WTC11 (cell line): ENCODE results near the gene ABHD16A. TPM values are rescaled to one million over a fixed set of nuclear protein-coding genes. Genes with fewer than 3 reads are reported as not detected.

Experiments used
- ATAC-seq: fragments of 200-7000 bp; cut with Tn5 transposase; 2 replicates; pipeline ENCODE4 v1.10.0; 2021; ENCODE audit warnings: mild to moderate bottlenecking, moderate library complexity
- CTCF ChIA-PET: fragments of 300-600 bp; sonication (Branson Sonifier 250); formaldehyde crosslinking; loops from one replicate; lab custom pipeline; 2021; ENCODE audit warnings: antibody characterized with exemption; lab: Charles Lee
- POLR2A ChIA-PET: fragments of 350-600 bp; sonication (Branson Sonifier 250); formaldehyde crosslinking; loops from one replicate; lab custom pipeline; 2021; ENCODE audit warnings: antibody characterized with exemption; lab: Charles Lee
- DNase-seq: peaks from one replicate; pipeline ENCODE4 v3.0.0; 2021; ENCODE audit warnings: low spot score
- H3K27ac Mint-ChIP-seq: 2 replicates; pipeline ENCODE4 v1.8.0; 2021; ENCODE audit warnings: mixed read lengths
- H3K27me3 Mint-ChIP-seq: 2 replicates; pipeline ENCODE4 v1.8.0; 2021; ENCODE audit warnings: low read depth, mild to moderate bottlenecking, moderate library complexity, mixed read lengths
- H3K36me3 Mint-ChIP-seq: 2 replicates; pipeline ENCODE4 v1.8.0; 2021; ENCODE audit warnings: mixed read lengths
- H3K4me1 Mint-ChIP-seq: 2 replicates; pipeline ENCODE4 v1.8.0; 2022; ENCODE audit warnings: mixed read lengths
- H3K4me3 Mint-ChIP-seq: 2 replicates; pipeline ENCODE4 v1.8.0; 2021; ENCODE audit warnings: mild to moderate bottlenecking, moderate library complexity, mixed read lengths
- H3K9me3 Mint-ChIP-seq: 2 replicates; pipeline ENCODE4 v1.8.0; 2021; ENCODE audit warnings: mixed read lengths
- ATF6 ChIP-seq: sonication (generic); formaldehyde crosslinking; IDR thresholded peaks from 2 replicates; pipeline ENCODE4 v1.8.1; 2023; ENCODE audit warnings: mild to moderate bottlenecking, missing genetic modification reagents
- CBFB ChIP-seq: sonication (generic); formaldehyde crosslinking; IDR thresholded peaks from 2 replicates; pipeline ENCODE4 v1.8.1; 2022; ENCODE audit warnings: mild to moderate bottlenecking, low read depth, missing genetic modification reagents
- CREM ChIP-seq: sonication (generic); formaldehyde crosslinking; IDR thresholded peaks from 2 replicates; pipeline ENCODE4 v1.8.1; 2022; ENCODE audit warnings: mild to moderate bottlenecking, missing genetic modification reagents, moderate library complexity
- ELF4 ChIP-seq: sonication (generic); formaldehyde crosslinking; IDR thresholded peaks from 2 replicates; pipeline ENCODE4 v1.8.1; 2022; ENCODE audit warnings: low read depth, mild to moderate bottlenecking, moderate library complexity, missing genetic modification reagents
- ESRRA ChIP-seq: sonication (generic); formaldehyde crosslinking; IDR thresholded peaks from 2 replicates; pipeline ENCODE4 v1.8.1; 2022; ENCODE audit warnings: mild to moderate bottlenecking, missing genetic modification reagents, borderline replicate concordance
- FOXJ3 ChIP-seq: sonication (generic); formaldehyde crosslinking; IDR thresholded peaks from 2 replicates; pipeline ENCODE4 v1.9.0; 2021; ENCODE audit warnings: missing genetic modification reagents, mild to moderate bottlenecking, borderline replicate concordance
- JUN ChIP-seq: sonication (generic); formaldehyde crosslinking; IDR thresholded peaks from 2 replicates; pipeline ENCODE4 v1.8.0; 2023; ENCODE audit warnings: mild to moderate bottlenecking, missing genetic modification reagents
- NR3C1 ChIP-seq: sonication (generic); formaldehyde crosslinking; conservative IDR thresholded peaks from 2 replicates; pipeline ENCODE4 v1.8.1; 2023; ENCODE audit warnings: low read depth, mild to moderate bottlenecking, missing genetic modification reagents
- PRRX2 ChIP-seq: fragments of 250-450 bp; sonication (Bioruptor Pico); IDR thresholded peaks from 2 replicates; pipeline ENCODE4 v1.8.0; 2021; ENCODE audit warnings: mild to moderate bottlenecking
- RELA ChIP-seq: sonication (generic); formaldehyde crosslinking; IDR thresholded peaks from 2 replicates; pipeline ENCODE4 v1.8.1; 2022; ENCODE audit warnings: missing genetic modification reagents, mild to moderate bottlenecking, borderline replicate concordance
- SMAD3 ChIP-seq: sonication (generic); formaldehyde crosslinking; IDR thresholded peaks from 2 replicates; pipeline ENCODE4 v1.8.0; 2022; ENCODE audit warnings: missing genetic modification reagents, mild to moderate bottlenecking, borderline replicate concordance
- SOX15 ChIP-seq: fragments of 250-450 bp; sonication (Bioruptor Pico); IDR thresholded peaks from 2 replicates; pipeline ENCODE4 v1.9.0; 2021; ENCODE audit warnings: mild to moderate bottlenecking
- TCF7 ChIP-seq: sonication (generic); formaldehyde crosslinking; IDR thresholded peaks from 2 replicates; pipeline ENCODE4 v1.8.0; 2022; ENCODE audit warnings: mild to moderate bottlenecking, low read depth, missing genetic modification reagents, moderate library complexity
- TP53 ChIP-seq: sonication (generic); formaldehyde crosslinking; IDR thresholded peaks from 2 replicates; pipeline ENCODE4 v1.8.1; 2023; ENCODE audit warnings: mild to moderate bottlenecking, missing genetic modification reagents
- ZNF121 ChIP-seq: sonication (generic); formaldehyde crosslinking; IDR thresholded peaks from 2 replicates; pipeline ENCODE4 v1.8.0; 2023; ENCODE audit warnings: missing genetic modification reagents
- ZNF138 ChIP-seq: sonication (generic); formaldehyde crosslinking; conservative IDR thresholded peaks from 2 replicates; pipeline ENCODE4 v1.8.1; 2022; ENCODE audit warnings: mild to moderate bottlenecking, moderate library complexity, missing genetic modification reagents
- ZNF219 ChIP-seq: sonication (generic); formaldehyde crosslinking; IDR thresholded peaks from 2 replicates; pipeline ENCODE4 v1.8.0; 2023; ENCODE audit warnings: missing genetic modification reagents, mild to moderate bottlenecking, borderline replicate concordance
- ZNF263 ChIP-seq: sonication (generic); formaldehyde crosslinking; IDR thresholded peaks from 2 replicates; pipeline ENCODE4 v1.8.1; 2022; ENCODE audit warnings: low read depth, mild to moderate bottlenecking, moderate library complexity, missing genetic modification reagents
- ZNF317 ChIP-seq: sonication (generic); formaldehyde crosslinking; IDR thresholded peaks from 2 replicates; pipeline ENCODE4 v1.8.1; 2023; ENCODE audit warnings: low read depth, mild to moderate bottlenecking, moderate library complexity, missing genetic modification reagents, borderline replicate concordance
- ZNF423 ChIP-seq: fragments of 250-450 bp; sonication (Bioruptor Pico); IDR thresholded peaks from 2 replicates; pipeline ENCODE4 v2.1.2; 2022; ENCODE audit warnings: mild to moderate bottlenecking, moderate library complexity
- ZSCAN18 ChIP-seq: fragments of 250-450 bp; sonication (Bioruptor Pico); IDR thresholded peaks from 2 replicates; pipeline ENCODE4 v2.1.2; 2022; ENCODE audit warnings: mild to moderate bottlenecking, moderate library complexity
- total RNA-seq: library from RNA; stranded (reverse); gene quantifications from 3 replicates; pipeline ENCODE4 v1.2.3, GENCODE V29; 2021
- TF ChIP-seq, protein P1 (sequence below): sonication (generic); formaldehyde crosslinking; IDR thresholded peaks from 2 replicates; pipeline ENCODE4 v1.8.0; 2022; ENCODE audit warnings: mild to moderate bottlenecking, missing genetic modification reagents
- TF ChIP-seq, protein P2 (sequence below): fragments of 200-600 bp; IDR thresholded peaks from 2 replicates; pipeline ENCODE4 v1.8.0; 2022; ENCODE audit warnings: antibody characterized with exemption
- TF ChIP-seq, protein P3 (sequence below): fragments of 250-450 bp; sonication (Bioruptor Pico); IDR thresholded peaks from 2 replicates; pipeline ENCODE4 v1.9.0; 2021; ENCODE audit warnings: mild to moderate bottlenecking

ABHD16A gene
- total RNA-seq, 1 experiment from 2014 or later = 28.6 TPM

GRCh38 chr6:31740397-31741223 is 37.5 kb upstream of the ABHD16A start:
- CTCF ChIA-PET = interaction anchor here (0.8 to 7.1 kb wide), 12 partner anchors 11 to 194 kb away, joined by 3 to 62 read pairs (median 8); partner anchors contain the start of genes ATP6V1G2, DDAH2, HSPA1B and LY6G5C
- TF ChIP-seq ZNF263 (CRISPR knock-in tag) (0 out of 2 replicates have a peak, but pooled peaks have one; percentile 13), ZNF121 (CRISPR knock-in tag) (peak; percentile 64; the same call in 1 of the 2 replicates), SOX15 (no peak), ZSCAN18 (CRISPR knock-in tag) (no peak), PRRX2 (CRISPR knock-in tag) (no peak), ELF4 (CRISPR knock-in tag) (0 out of 2 replicates have a peak, but pooled peaks have one; percentile 28)
- no peak for DNase-seq
- POLR2A ChIA-PET = interaction anchor here (0.8 to 4.5 kb wide), 5 partner anchors 12 to 103 kb away, joined by 3 to 32 read pairs (median 5); partner anchors contain the start of genes DDAH2 and HSPA1B
- Mint-ChIP-seq H3K9me3 (no peaks in the 10 kb centered on the region), H3K27me3 (no peaks in the 10 kb centered on the region; the same call in 1 of the 2 replicates), H3K36me3 (peaks cover 12% of the 10 kb centered on the region), H3K4me3 (peak overlapping the region; percentile 80), H3K27ac (peak overlapping the region; percentile 85), H3K4me1 (peaks cover 47% of the 10 kb centered on the region)
- ATAC-seq = no peak

DNA sequence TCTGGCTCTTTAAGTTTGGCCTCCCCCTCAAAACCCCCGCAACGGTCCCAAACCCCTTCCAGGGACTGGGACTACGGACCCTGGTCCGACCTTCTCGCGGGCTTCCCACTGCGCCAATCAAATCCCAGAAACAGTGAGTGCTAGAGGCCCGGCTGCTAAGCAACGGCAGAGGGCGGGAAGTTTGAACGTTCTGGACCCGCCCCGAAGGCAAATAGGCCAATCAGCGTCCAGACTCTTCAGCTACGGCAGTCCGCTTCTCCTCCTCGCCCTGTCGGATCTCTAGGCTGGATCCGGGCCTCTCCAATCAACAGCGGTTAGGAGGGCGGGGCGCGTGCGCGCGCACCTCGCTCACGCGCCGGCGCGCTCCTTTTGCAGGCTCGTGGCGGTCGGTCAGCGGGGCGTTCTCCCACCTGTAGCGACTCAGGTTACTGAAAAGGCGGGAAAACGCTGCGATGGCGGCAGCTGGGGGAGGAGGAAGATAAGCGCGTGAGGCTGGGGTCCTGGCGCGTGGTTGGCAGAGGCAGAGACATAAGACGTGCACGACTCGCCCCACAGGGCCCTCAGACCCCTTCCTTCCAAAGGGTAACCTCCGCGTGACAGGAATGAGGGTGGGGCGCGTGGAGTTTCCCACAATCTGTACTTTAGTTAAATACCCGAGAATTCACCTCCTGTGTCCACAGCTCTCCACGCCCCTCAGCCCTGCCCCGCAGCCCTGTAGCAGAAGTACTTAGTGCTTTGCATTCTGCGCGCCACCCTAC is 36.7 kb upstream of the ABHD16A start, which contains the start of gene MSH5:
Gene MSH5, plus strand, starts transcription at position 367 of the 758 bp plus-strand sequence. CDS start 462 bp downstream, outside the sequence.
- ATAC-seq = peak; percentile 89
- POLR2A ChIA-PET = interaction anchor here (0.5 to 4.5 kb wide), 13 partner anchors 11 to 983 kb away, joined by 3 to 32 read pairs (median 3); partner anchors contain the start of genes C6orf47, DDAH2, HSPA1A and HSPA1B
- peaks cover 12% of the 10 kb centered on the region for H3K36me3 Mint-ChIP-seq
- peak; percentile 80; the same call in 1 of the 2 replicates for TF ChIP-seq ZNF219 (CRISPR knock-in tag)
- TF ChIP-seq CREM (CRISPR knock-in tag) = peak; percentile 87
- TF ChIP-seq, protein P1, sequence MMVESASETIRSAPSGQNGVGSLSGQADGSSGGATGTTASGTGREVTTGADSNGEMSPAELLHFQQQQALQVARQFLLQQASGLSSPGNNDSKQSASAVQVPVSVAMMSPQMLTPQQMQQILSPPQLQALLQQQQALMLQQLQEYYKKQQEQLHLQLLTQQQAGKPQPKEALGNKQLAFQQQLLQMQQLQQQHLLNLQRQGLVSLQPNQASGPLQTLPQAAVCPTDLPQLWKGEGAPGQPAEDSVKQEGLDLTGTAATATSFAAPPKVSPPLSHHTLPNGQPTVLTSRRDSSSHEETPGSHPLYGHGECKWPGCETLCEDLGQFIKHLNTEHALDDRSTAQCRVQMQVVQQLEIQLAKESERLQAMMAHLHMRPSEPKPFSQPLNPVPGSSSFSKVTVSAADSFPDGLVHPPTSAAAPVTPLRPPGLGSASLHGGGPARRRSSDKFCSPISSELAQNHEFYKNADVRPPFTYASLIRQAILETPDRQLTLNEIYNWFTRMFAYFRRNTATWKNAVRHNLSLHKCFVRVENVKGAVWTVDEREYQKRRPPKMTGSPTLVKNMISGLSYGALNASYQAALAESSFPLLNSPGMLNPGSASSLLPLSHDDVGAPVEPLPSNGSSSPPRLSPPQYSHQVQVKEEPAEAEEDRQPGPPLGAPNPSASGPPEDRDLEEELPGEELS (CRISPR knock-in tag) = peak; percentile 97
- TF ChIP-seq ZNF317 (CRISPR knock-in tag) = peak; percentile 50; the same call in 1 of the 2 replicates
- peak; percentile 92 for TF ChIP-seq ESRRA (CRISPR knock-in tag)
- peak; percentile 99 for TF ChIP-seq SMAD3 (CRISPR knock-in tag)
- TF ChIP-seq NR3C1 (CRISPR knock-in tag) = no peak
- TF ChIP-seq FOXJ3 (CRISPR knock-in tag) = peak; percentile 87
- peak; percentile 68; the same call in 1 of the 2 replicates for TF ChIP-seq RELA (CRISPR knock-in tag)
- TF ChIP-seq, protein P2, sequence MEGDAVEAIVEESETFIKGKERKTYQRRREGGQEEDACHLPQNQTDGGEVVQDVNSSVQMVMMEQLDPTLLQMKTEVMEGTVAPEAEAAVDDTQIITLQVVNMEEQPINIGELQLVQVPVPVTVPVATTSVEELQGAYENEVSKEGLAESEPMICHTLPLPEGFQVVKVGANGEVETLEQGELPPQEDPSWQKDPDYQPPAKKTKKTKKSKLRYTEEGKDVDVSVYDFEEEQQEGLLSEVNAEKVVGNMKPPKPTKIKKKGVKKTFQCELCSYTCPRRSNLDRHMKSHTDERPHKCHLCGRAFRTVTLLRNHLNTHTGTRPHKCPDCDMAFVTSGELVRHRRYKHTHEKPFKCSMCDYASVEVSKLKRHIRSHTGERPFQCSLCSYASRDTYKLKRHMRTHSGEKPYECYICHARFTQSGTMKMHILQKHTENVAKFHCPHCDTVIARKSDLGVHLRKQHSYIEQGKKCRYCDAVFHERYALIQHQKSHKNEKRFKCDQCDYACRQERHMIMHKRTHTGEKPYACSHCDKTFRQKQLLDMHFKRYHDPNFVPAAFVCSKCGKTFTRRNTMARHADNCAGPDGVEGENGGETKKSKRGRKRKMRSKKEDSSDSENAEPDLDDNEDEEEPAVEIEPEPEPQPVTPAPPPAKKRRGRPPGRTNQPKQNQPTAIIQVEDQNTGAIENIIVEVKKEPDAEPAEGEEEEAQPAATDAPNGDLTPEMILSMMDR = no peak
- TF ChIP-seq JUN (CRISPR knock-in tag) = peak; percentile 97
- no peak for TF ChIP-seq TP53 (CRISPR knock-in tag)
- no peak for TF ChIP-seq CBFB
- TF ChIP-seq PRRX2 (CRISPR knock-in tag) = no peak
- no peak for TF ChIP-seq ZNF138
- no peak for TF ChIP-seq ZNF423 (CRISPR knock-in tag)
- TF ChIP-seq TCF7 (CRISPR knock-in tag) = peak; percentile 85; the same call in 1 of the 2 replicates
- no peak for TF ChIP-seq ATF6 (CRISPR knock-in tag)
- TF ChIP-seq, protein P3, sequence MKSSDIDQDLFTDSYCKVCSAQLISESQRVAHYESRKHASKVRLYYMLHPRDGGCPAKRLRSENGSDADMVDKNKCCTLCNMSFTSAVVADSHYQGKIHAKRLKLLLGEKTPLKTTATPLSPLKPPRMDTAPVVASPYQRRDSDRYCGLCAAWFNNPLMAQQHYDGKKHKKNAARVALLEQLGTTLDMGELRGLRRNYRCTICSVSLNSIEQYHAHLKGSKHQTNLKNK (CRISPR knock-in tag) = no peak

More for the DNA sequence above, 36.7 kb upstream of the ABHD16A start, which contains the start of gene MSH5:
- Mint-ChIP-seq H3K4me3 (peak within 1 kb of the TSS; percentile 80), H3K27ac (peak within 1 kb of the TSS; percentile 85), H3K27me3 (no peaks in the 10 kb centered on the region; the same call in 1 of the 2 replicates), H3K9me3 (no peaks in the 10 kb centered on the region), H3K4me1 (peaks cover 42% of the 10 kb centered on the region)
- CTCF ChIA-PET = interaction anchor here (0.6 to 7.1 kb wide), 14 partner anchors 10 to 194 kb away, joined by 3 to 62 read pairs (median 8); partner anchors contain the start of genes ATP6V1G2, DDAH2, HSPA1B and LY6G5C
- DNase-seq = peak; percentile 98
